ENCODE data around the gene LGALS1. TPM values are rescaled to one million over a fixed set of nuclear protein-coding genes. Genes with fewer than 3 reads are reported as not detected.
"Not testable (repeated sequence)": the region's sequence is repeated elsewhere in the genome, so short reads cannot be mapped to it uniquely, and the experiment has no call there.

The LGALS1 gene
- total RNA-seq, 4 donors from 2014 or later = 44.8 to 352 (median 73.5) TPM

- H3K4me3 ChIP-seq = no peak overlapping the region
- H3K4me1 ChIP-seq = no peaks in the 10 kb centered on the region
- TF ChIP-seq POLR2A (IDR thresholded peaks at IDR 0.05) = no peak
- no peak for TF ChIP-seq CTCF (IDR thresholded peaks at IDR 0.05)
- H3K36me3 ChIP-seq = no peaks in the 10 kb centered on the region
- no peak overlapping the region for H3K27ac ChIP-seq
- no peak for DNase-seq
- H3K9me3 ChIP-seq = no peaks in the 10 kb centered on the region
- no peaks in the 10 kb centered on the region for H3K27me3 ChIP-seq
Measured at GRCh38 chr22:37716708-37717107, 41.3 kb downstream of the LGALS1 start.

- H3K36me3 ChIP-seq, H3K27ac ChIP-seq, DNase-seq, H3K9me3 ChIP-seq, H3K4me1 ChIP-seq, H3K4me3 ChIP-seq, H3K27me3 ChIP-seq: not testable (repeated sequence)
Measured at GRCh38 chr22:37717235-37717634, 41.8 kb downstream of the LGALS1 start.

GRCh38 chr22:37717746-37718305, 42.4 kb downstream of the LGALS1 start:
- H3K27ac ChIP-seq, H3K9me3 ChIP-seq, H3K36me3 ChIP-seq, DNase-seq, H3K4me3 ChIP-seq, H3K4me1 ChIP-seq, H3K27me3 ChIP-seq: not testable (repeated sequence)

GRCh38 chr22:37725551-37726240, 50.3 kb downstream of the LGALS1 start:
- Histone ChIP-seq H3K27me3 (no peaks in the 10 kb centered on the region), H3K4me1 (peaks cover 0 to 2% (median 0%) of the 10 kb centered on the region in 4 donors), H3K9me3 (no peaks in the 10 kb centered on the region), H3K4me3 (no peak overlapping the region), H3K27ac (no peak overlapping the region), H3K36me3 (no peaks in the 10 kb centered on the region)
- no peak for DNase-seq
- TF ChIP-seq POLR2A (IDR thresholded peaks at IDR 0.05) (no peak), CTCF (IDR thresholded peaks at IDR 0.05) (no peak)

GRCh38 chr22:37726241-37726887, 50.9 kb downstream of the LGALS1 start:
- TF ChIP-seq POLR2A (IDR thresholded peaks at IDR 0.05) = no peak
- peak in 2 of 6 experiments; percentile 15 for TF ChIP-seq CTCF (IDR thresholded peaks at IDR 0.05)
- Histone ChIP-seq H3K4me3 (no peak overlapping the region), H3K27ac (no peak overlapping the region), H3K27me3 (no peaks in the 10 kb centered on the region), H3K9me3 (no peaks in the 10 kb centered on the region), H3K36me3 (no peaks in the 10 kb centered on the region), H3K4me1 (peaks cover 0 to 8% (median 0%) of the 10 kb centered on the region in 4 donors)
- no peak for DNase-seq

- no peak overlapping the region for H3K4me3 ChIP-seq
- peaks cover 0 to 24% (median 0%) of the 10 kb centered on the region in 4 donors for H3K4me1 ChIP-seq
- no peak for TF ChIP-seq POLR2A (IDR thresholded peaks at IDR 0.05)
- no peak for TF ChIP-seq CTCF (IDR thresholded peaks at IDR 0.05)
- H3K36me3 ChIP-seq = no peaks in the 10 kb centered on the region
- no peak overlapping the region for H3K27ac ChIP-seq
- H3K9me3 ChIP-seq = no peaks in the 10 kb centered on the region
- no peak for DNase-seq
- H3K27me3 ChIP-seq = no peaks in the 10 kb centered on the region
Measured at GRCh38 chr22:37728620-37729019, 53.2 kb downstream of the LGALS1 start.

Small RNAs within 50 kb of the gene (small RNA-seq; reads per million reads assigned to genes)
- gene RN7SL385P = 0 reads per million in 2 donors

Other genes with a start within 250 kb of the LGALS1 start
- under 1 TPM in 1 of 4 donors, not detected in 3; under 0.01 TPM for gene ELFN2, start 248.2 kb upstream of the LGALS1 start, total RNA-seq
- gene MFNG, start 189.3 kb upstream of the LGALS1 start, total RNA-seq = 10 to 100 TPM; 12.4 to 47.0 (median 26.5) TPM
- gene CARD10, start 156.2 kb upstream of the LGALS1 start, total RNA-seq = 100 to 1,000 TPM in 3 of 4 donors, 10 to 100 TPM in 1; 74.3 to 142 (median 123) TPM
- gene CDC42EP1, start 115.2 kb upstream of the LGALS1 start, total RNA-seq = 10 to 100 TPM; 22.3 to 41.0 (median 34.7) TPM
- gene LGALS2, start 95.5 kb upstream of the LGALS1 start, total RNA-seq = 100 to 1,000 TPM in 2 of 4 donors, 10 to 100 TPM in 2; 19.8 to 190 (median 92.7) TPM
- 100 to 1,000 TPM in 3 of 4 donors, 10 to 100 TPM in 1; 67.1 to 189 (median 117) TPM for gene GGA1, start 66.8 kb upstream of the LGALS1 start, total RNA-seq
- gene SH3BP1, start 36.0 kb upstream of the LGALS1 start, total RNA-seq = 100 to 1,000 TPM in 1 of 4 donors, 10 to 100 TPM in 3; 55.0 to 135 (median 71.8) TPM
- gene PDXP, start 16.9 kb upstream of the LGALS1 start, total RNA-seq = 100 to 1,000 TPM in 3 of 4 donors, 10 to 100 TPM in 1; 19.0 to 146 (median 111) TPM
- gene NOL12, start 10.7 kb downstream of the LGALS1 start, total RNA-seq = 100 to 1,000 TPM in 1 of 4 donors, 10 to 100 TPM in 3; 37.5 to 144 (median 57.1) TPM
- gene TRIOBP, start 21.4 kb downstream of the LGALS1 start, total RNA-seq = 10 to 100 TPM; 54.6 to 89.1 (median 83.6) TPM
- gene GCAT, start 132.3 kb downstream of the LGALS1 start, total RNA-seq = 1 to 10 TPM; 3.8 to 9.3 (median 8.9) TPM
- not detected for gene GALR3, start 147.7 kb downstream of the LGALS1 start, total RNA-seq
- 10 to 100 TPM; 24.9 to 43.3 (median 33.8) TPM for gene ANKRD54, start 168.7 kb downstream of the LGALS1 start, total RNA-seq
- gene EIF3L, start 173.8 kb downstream of the LGALS1 start, total RNA-seq = 100 to 1,000 TPM; 123 to 229 (median 185) TPM
- 10 to 100 TPM; 24.5 to 49.0 (median 31.8) TPM for gene MICALL1, start 230.7 kb downstream of the LGALS1 start, total RNA-seq

All from Peyer's patch (tissue), 4 donors.